Left lobe of liver (tissue), 2 donors: Measurements from ENCODE around the gene SPPL2A. TPM values are rescaled to one million over a fixed set of nuclear protein-coding genes. Genes with fewer than 3 reads are reported as not detected.
A peak's percentile ranks its signal among the peaks of the same experiment; 100 is the strongest.
"Not testable (repeated sequence)": the region's sequence is repeated elsewhere in the genome, so short reads cannot be mapped to it uniquely, and the experiment has no call there.

ENCODE experiments used
- ATAC-seq: fragments of 200-7000 bp; cut with Tn5 transposase; one replicate; pipeline ENCODE4 v1.9.1; 2020; ENCODE audit warnings: mild to moderate bottlenecking, moderate library complexity
- DNase-seq: peaks from one replicate; pipeline ENCODE4 v3.0.0-alpha.2; 2020; ENCODE audit warnings: low spot score
- total RNA-seq: library from RNA; stranded (reverse); gene quantifications from one replicate; pipeline ENCODE4 v1.2.1, GENCODE V29; 2021
- donor health status: DM: no; HTN: no; CAD: no; lungs with moderate emphysema.
- donor health status: DM: no; HTN: yes; CAD: no.

The SPPL2A gene, protein sequence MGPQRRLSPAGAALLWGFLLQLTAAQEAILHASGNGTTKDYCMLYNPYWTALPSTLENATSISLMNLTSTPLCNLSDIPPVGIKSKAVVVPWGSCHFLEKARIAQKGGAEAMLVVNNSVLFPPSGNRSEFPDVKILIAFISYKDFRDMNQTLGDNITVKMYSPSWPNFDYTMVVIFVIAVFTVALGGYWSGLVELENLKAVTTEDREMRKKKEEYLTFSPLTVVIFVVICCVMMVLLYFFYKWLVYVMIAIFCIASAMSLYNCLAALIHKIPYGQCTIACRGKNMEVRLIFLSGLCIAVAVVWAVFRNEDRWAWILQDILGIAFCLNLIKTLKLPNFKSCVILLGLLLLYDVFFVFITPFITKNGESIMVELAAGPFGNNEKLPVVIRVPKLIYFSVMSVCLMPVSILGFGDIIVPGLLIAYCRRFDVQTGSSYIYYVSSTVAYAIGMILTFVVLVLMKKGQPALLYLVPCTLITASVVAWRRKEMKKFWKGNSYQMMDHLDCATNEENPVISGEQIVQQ
- total RNA-seq, result 101 TPM

DNA sequence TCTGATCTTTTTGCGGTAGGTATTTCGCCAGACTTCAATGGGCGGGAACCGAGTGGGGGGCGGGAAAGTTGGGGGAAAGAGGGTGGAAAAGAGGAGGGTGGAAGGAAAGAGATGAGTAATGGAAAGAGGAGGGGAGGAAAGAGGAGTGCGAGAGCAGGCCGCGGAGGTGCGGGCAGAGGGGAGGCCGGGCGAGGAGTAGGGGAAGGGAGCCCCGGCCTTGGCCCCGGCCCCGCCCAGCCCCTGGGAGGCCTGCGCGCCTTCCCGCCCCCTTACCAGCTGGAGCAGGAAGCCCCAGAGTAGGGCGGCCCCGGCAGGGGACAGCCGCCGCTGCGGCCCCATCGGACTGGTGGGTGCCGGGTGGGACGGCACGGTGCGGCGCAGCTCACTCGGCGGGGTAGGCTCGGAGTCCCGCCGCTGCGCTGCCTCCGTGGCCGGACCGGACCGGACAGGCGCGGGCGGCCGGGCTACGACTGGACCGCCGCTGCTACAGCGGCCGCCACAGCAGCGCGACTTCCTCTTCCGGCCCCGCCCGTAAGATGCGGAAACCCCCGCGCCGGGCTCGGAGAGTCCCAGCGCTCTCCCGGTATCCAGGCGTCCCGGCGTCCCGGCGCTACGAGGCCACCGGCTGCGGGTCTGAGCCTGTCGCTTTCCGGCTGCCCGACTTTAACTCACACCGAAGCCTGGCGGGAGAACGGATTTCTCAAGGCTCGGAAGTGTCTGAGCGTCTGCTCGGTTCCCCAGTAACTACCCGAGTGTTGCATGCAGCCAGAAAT is at the start of gene SPPL2A:
Gene SPPL2A (minus strand): TSS at position 512 of the 773 bp plus-strand sequence. CDS start 173 bp downstream, at position 339.
- ATAC-seq (peak; percentile 92), DNase-seq (peak; percentile 88)

DNA sequence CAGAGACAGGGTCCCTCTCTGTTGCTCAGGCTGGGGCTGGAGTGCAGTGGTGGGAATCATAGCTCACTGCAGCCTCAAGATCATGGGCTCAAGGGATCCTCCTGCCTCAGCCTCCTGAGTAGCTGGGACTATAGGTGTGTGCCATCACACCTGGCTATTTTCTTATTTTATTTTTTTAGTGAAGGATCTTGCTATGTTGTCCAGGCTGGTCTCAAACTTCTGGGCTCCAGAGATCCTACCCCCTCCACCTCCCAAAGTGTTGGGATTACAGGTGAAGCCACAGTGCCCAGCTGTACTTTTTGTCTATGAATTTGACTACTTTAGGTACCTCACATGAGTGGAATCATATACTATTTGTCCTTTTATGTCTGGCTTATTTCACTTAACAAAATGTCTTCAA is 49.1 kb upstream of the SPPL2A start:
- no peak for DNase-seq
- no peak for ATAC-seq

DNA sequence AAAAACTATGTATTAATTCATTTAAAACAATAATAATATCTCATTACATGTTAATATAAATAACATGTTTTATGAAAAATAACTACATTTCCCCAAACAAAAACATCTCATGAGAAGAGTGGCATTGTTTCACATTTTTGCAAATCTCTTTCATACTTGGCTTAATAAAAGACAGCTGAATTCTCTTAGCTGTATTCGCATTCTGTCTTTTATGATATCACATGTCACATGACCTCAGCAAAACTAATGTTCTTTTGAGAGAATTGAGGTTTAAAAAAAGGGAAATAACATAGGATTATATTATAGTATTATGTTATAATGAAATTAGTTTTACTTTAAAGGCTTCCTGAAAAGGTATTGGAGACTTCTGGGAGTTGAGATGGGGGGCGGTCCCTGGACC is 48.4 kb upstream of the SPPL2A start:
- ATAC-seq (no peak), DNase-seq (no peak)

DNA sequence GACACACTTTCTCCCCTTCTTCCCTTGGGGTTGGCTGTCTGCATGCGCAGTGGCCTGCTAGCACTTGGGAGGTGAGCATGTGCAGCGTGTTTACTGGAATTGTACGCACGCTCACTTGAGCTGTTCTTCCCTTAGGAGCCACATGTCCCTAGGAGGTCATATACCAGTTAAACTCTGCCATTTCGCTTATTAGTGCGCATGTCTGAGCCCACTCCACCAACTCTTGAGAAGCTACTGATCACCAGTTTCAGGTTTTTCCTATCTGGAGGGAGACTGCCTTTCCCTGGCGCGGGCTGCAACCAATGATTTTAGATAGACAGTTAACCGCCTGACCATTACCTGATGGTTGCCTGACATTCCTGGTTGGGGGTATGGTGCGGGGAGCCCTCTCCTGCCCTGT is 47.6 kb upstream of the SPPL2A start:
- ATAC-seq, result no peak
- no peak for DNase-seq

DNA sequence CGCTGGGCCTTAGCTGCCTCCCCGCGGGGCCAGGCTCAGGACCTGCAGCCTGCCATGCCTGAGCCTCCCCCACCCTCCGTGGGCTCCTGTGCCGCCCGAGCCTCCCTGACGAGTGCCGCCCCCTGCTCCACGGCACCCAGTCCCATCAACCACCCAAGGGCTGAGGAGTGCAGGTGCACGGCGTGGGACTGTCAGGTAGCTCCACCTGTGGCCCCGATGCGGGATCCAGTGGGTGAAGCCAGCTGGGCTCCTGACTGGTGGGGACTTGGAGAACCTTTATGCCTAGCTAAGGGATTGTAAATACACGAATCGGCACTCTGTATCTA is 46.6 kb upstream of the SPPL2A start:
- ATAC-seq, DNase-seq: not testable (repeated sequence)

DNA sequence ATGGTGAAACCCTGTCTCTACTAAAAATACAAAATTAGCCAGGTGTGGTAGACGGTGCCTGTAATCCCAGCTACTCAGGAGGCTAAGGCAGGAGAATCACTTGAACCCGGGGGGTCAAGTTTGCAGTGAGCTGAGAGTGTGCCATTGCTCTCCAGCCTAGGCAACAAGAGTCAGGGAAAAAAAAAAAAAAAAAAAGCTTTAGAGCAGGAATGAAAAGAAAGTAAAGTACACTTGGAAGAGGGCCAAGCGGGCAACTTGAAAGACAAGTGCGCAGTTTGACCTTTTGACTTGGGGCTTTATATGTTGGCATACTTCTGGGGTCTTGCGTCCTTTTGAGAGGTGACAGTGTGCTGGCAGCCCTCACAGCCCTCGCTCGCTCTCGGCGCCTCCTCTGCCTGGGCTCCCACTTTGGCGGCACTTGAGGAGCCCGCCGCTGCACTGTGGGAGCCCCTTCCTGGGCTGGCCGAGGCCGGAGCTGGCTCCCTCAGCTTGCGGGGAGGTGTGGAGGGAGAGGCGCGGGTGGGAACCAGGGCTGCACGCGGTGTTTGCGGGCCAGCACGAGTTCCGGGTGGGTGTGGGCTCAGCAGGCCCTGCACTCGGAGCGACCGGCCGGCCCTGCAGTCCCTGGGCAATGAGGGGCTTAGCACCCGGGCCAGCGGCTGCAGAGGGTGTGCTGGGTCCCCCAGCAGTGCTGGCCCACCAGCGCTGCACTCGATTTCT is 46.1 kb upstream of the SPPL2A start:
- ATAC-seq, DNase-seq: not testable (repeated sequence)

DNA sequence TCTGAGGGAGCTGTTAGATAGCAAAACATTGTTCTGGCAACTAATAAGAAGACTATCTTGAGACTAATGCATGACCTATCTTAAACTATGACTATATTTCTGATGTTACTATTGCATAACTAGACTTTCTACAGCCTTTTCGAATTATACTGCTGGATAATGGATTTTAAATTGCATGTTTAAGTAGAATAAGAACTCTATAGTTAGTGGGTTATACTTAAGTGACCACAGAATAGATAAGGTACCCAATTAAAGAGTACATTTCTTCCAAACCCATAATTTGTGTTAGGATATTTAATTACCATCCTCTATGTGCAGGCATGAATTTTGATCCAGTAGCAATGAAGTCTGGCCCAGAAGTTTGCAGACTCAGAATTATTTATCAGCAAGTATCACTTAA is 44.6 kb upstream of the SPPL2A start:
- ATAC-seq, result no peak
- DNase-seq, result no peak

DNA sequence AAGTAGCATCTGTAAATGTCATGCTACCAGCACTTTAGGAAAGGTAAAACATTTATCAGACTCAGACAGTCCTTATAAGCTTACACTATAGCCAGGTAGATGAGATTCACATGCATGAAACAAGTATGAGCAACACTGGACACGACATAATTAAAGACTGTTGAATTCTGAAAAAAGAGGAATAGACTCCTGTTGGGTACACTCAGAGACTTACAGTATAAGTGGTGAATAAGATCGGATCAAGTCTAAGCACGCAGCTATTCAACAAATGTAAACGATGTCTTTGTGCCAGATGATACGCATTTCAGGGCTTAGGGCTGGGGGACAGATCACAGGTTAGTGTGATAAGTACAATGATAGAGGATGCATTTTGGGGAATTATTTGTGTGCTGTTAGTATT is 43.2 kb upstream of the SPPL2A start:
- ATAC-seq (no peak), DNase-seq (no peak)

DNA sequence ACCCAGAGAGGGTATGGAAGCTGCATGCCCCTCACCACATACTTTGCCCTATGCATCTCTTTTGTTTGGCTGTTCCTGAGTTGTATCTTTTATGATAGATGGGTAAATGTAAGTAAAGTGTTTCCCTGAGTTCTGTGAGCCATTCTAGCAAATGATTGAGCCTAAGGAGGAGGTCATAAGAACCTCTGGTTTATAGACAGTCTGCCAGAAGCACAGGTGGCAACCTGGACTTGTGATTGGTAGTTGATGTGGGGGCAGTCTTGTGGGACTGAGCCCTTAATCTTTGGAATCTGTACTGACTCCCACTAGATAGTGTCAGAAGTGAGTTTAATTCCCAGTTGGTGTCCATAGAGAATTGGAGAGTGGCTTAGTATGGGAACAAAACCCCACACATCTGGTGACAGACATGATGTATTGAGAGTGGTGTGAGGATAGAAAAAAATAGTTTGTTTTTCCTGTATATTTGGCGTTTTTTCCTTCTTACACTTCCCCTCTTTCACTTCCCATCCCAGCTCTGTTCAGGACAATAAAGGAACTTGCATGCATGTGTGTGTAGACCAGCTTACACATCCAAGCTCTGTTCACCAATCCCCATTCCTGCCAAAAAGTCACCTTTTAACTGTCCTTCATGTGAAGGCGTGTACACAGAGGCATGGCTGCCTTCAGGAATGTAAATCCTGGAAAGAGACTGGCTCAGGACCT is 38.1 kb upstream of the SPPL2A start:
- ATAC-seq (no peak), DNase-seq (no peak)

DNA sequence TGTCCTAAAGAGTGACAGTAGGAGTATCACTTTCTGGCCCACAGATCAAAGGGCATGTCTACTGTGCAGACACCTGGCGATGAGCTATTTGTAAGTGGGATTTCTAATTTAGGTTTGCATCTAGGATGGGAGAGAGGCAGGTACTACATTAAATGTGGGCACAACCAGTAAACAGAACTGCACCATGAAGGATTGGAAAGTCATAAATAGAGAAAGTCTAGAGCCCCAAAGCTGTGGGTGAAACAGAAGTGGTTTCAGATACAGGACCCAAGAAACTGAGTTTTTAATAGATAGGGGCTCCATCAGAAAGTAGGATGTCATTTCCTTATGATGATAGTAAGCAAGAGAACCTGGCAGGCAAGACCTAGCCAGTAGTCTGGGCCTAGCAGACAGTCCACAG is 35.2 kb upstream of the SPPL2A start:
- ATAC-seq, result no peak
- DNase-seq, result no peak

DNA sequence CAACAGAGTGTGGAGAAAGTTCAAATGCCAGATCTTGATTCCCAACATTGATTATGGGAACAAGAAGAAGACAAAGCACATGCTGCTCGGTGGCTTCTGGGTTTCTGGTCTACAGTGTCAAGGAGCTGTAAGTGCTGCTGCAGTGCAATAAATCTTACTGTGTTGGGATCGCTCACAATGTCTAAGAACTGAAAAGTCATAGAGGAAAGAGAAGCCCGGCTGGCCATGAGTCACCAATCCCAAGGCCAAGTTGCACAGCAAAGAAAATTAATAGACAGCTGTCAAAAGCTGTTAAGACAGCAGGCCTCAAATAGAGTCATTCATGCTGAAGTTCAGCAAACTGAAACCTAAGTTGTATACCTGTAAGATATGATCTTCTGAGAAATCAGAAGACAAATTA is 33.2 kb upstream of the SPPL2A start:
- ATAC-seq, result no peak
- no peak for DNase-seq

DNA sequence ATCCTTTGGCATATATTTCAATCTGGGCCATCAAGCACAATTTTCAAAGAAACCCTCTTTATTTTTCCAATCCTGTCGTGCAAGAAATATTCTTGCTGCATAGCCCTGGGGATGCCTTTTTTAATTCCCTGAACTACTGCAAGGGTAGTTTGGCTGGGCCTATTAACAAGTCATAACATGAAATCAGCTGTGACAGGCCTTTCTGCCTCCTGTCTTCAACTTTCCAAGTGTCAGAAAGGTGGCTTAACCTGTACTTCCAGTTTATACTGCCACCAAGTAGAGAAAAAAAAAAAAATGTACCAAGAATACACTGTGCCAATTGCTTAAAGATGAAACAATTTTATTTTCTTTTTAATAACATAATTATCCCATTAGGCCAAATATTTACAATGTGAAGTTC is 32.4 kb upstream of the SPPL2A start:
- ATAC-seq (no peak), DNase-seq (no peak)

DNA sequence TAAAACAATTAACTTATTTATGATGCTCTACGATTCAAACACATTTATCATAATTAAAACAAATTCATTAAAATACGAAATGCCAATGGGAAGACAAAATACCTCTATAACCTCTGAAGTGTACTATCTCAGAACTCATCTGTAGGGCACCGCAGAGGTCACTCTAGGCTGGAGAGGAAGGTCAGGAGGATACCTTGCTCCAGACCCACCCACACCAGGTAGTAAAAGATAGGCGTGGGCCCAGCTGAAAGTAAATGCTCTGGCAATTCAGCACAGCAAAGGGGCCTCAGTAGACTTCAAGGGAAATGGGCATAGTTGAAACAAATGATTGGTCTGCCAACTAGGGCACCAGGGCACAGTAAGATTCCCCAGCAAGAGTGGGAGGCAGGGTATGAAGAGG is 26.0 kb upstream of the SPPL2A start:
- ATAC-seq (no peak), DNase-seq (no peak)

DNA sequence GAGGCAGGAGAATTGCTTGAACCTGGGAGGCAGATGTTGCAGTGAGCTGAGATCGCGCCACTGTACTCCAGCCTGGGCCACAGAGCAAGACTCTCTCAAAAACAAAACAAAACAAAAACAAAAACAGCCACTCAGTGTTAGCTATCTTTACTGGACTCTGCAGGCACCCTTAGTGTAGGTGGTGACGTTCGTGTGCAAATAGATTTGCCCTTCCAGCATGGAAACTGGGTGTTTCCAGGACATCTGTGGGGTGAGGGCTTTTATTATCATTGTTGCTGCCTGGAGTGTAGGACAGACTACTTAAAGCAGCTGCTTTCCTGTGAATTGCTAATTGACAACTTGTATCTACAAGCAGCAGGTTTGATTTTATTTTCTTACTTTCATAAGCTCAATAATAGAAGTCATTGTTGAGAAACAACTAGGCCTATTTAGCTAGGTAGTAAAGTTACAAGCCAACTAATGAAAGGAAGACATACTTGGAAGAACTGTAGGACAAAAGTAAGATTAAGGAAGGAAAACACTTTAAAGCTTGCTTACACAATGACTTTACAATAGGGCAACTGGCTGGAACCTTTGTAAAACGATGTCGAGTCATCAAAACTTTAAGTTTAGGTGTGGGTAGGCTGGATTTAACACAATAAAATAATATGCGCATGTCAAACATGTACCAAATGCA is 25.4 kb upstream of the SPPL2A start:
- no peak for ATAC-seq
- no peak for DNase-seq

DNA sequence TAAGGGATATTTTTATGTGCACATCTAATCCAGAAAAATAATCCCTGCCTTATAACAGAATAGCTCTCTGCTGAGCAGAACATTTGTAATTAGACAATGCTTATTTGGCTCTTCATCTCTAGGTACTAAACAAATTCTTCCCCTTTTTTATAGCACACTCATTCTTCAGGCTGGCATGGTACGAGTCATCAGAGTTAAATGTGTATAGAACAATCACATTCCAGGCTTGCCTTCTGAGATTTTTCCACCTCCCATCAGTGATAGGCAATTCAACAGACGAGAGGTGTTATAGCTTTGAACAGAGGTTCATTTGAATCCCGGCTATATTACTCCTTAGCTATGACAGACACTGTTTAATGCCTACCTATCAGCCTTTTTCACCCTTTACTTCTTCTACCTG is 21.4 kb upstream of the SPPL2A start:
- ATAC-seq, result peak; percentile 31
- no peak for DNase-seq

DNA sequence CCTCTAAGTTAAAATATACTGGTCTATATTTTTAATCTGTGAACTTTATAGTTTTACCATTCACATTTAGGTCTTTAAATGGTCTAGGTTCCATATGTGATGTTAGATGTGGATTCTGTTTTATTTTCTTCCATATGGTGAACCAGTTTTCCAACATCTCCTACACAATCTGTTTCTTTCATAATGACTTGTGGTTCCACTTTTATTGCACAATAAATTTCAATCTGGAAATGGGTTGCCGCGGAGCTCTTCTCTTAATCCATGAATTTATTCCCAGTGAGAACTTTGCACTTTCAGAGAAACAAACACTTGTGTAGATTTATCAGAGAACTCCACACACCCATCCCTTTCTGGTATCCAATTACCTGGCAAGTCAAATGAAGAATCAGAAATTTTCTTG is 20.9 kb upstream of the SPPL2A start:
- ATAC-seq (peak; percentile 62), DNase-seq (no peak)

DNA sequence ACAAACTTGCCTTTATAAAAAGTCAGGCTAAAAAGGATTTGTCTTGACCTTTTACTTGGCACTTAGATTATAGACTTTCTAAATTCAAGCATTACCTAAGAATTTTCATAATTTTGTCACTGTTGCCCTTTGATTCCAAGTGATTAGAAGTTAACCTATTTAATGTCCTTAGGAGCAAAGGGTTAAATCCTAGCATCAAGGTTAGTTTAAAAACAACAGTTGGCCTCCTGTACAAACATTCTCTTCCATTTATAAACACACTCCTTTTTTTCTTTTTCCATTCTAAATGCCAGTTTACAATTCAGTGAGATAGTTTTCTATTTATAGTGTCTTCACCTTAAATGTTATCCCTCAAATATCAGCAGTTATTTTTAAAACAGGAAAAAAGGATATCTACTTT is 18.4 kb upstream of the SPPL2A start:
- no peak for ATAC-seq
- DNase-seq, result no peak

DNA sequence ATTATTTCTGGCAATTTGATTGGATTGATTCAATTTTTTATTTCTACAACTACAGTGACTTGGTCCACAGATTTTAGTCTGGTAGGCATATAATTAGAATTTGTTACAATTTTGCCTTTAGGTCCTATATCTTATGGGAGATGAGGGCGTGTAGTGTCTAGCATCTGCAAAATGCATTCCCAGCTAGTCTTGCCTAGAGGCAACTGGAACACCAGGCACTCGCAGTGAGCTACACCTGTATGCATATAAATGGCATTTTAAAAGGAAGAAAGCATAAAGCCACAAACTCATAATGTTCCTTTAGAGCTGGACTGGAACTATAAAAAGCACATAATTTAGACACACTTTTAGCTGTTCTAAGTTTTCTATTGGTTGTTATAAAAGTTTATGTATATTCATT is 17.9 kb upstream of the SPPL2A start:
- no peak for ATAC-seq

DNA sequence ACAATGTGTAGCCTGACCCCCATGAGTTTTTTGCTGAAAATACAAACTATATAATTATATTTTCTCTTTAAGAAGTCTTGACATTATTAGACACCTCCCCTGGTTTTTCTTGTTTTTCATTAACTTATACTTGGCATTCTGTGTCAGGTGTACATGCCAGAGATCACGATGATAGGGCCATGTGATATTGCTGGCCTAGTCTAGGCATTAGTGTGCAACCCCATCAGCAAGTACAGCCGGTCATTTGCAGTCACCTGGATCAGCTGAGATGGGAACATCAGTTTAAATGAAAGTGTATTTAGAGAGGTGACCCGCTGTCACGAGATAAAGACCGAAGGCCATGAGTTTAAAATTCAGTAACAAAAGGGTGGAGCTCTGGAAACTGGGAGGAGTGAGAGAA is 12.6 kb upstream of the SPPL2A start:
- ATAC-seq, result peak; percentile 95
- DNase-seq, result peak; percentile 86

More for the DNA sequence above, 17.9 kb upstream of the SPPL2A start:
- DNase-seq, result no peak

DNA sequence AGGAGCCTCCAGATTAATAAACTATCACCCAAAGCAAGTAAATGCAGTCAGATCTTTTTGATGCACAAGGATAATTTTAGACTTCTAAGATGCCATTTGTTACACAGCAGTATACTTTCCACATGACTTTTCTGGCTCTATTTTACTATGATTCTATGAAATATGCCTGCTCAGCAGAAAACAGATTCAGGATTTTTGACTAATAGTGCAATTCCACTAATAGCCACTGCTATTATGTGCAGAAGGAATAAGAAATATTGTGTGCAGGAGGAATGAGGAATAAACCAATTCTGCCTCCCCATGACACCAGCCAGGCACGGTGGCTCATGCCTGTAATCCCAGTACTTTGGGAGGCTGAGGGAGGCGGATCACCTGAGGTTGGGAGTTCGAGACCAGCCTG is 11.5 kb upstream of the SPPL2A start:
- DNase-seq (no peak), ATAC-seq (no peak)
